Measurements from ENCODE around the gene ATP13A3. TPM values are rescaled to one million over a fixed set of nuclear protein-coding genes. Genes with fewer than 3 reads are reported as not detected.

ATP13A3 gene
- total RNA-seq, 1 experiment from 2014 or later, result 78.3 TPM

- DNase-seq (ENCODE audit: low spot score) (no peak), ATAC-seq (no peak)
- Mint-ChIP-seq H3K4me3 (no peak overlapping the region), H3K27me3 (ENCODE audit: low read depth) (no peaks in the 10 kb centered on the region), H3K9me3 (no peaks in the 10 kb centered on the region), H3K36me3 (no peaks in the 10 kb centered on the region), H3K27ac (no peak overlapping the region), H3K4me1 (peaks cover 44% of the 10 kb centered on the region)
- ChIA-PET CTCF (interaction anchor here (0.6 kb wide), 1 partner anchor 44 kb away, joined by 3 read pairs; no protein-coding TSS in a partner anchor), POLR2A (no interaction called here)
- TF ChIP-seq HMGA2 (CRISPR knock-in tag; IDR thresholded peaks at IDR 0.05) (peak; percentile 44), JUN (CRISPR knock-in tag; IDR thresholded peaks at IDR 0.05) (no peak)
These were observed 109.1 kb downstream of the ATP13A3 start for GRCh38 chr3:194377708-194378107.

- no peak overlapping the region for H3K4me3 Mint-ChIP-seq
- DNase-seq (ENCODE audit: low spot score) (no peak), ATAC-seq (no peak)
- no peaks in the 10 kb centered on the region for H3K36me3 Mint-ChIP-seq
- peaks cover 34% of the 10 kb centered on the region for H3K4me1 Mint-ChIP-seq
- H3K9me3 Mint-ChIP-seq, result no peaks in the 10 kb centered on the region
- TF ChIP-seq ATF2 (CRISPR knock-in tag; IDR thresholded peaks at IDR 0.05; ENCODE audit: borderline replicate concordance, low read depth) (no peak), NR2C2 (CRISPR knock-in tag; IDR thresholded peaks at IDR 0.05) (no peak), CBFB (CRISPR knock-in tag; IDR thresholded peaks at IDR 0.05; ENCODE audit: low read depth) (no peak), ZBTB43 (CRISPR knock-in tag; IDR thresholded peaks at IDR 0.05) (no peak), KAT7 (CRISPR knock-in tag; IDR thresholded peaks at IDR 0.05; ENCODE audit: borderline replicate concordance) (no peak), ZMAT4 (CRISPR knock-in tag; IDR thresholded peaks at IDR 0.05) (no peak), ATF6 (CRISPR knock-in tag; IDR thresholded peaks at IDR 0.05) (no peak), ZNF512 (CRISPR knock-in tag; IDR thresholded peaks at IDR 0.05; ENCODE audit: borderline replicate concordance) (no peak), USF2 (CRISPR knock-in tag; IDR thresholded peaks at IDR 0.05) (no peak), RORB (CRISPR knock-in tag; IDR thresholded peaks at IDR 0.05) (no peak), AR (CRISPR knock-in tag; IDR thresholded peaks at IDR 0.05) (no peak)
- H3K27ac Mint-ChIP-seq, result 0 out of 2 replicates have a peak overlapping the region, but pooled peaks have one; percentile 5
- no peaks in the 10 kb centered on the region for H3K27me3 Mint-ChIP-seq (ENCODE audit: low read depth)
- POLR2A ChIA-PET, result no interaction called here
- CTCF ChIA-PET, result no interaction called here
These were observed 110.6 kb downstream of the ATP13A3 start for GRCh38 chr3:194376241-194376560.

Measured in WTC11 (cell line).